SK-N-MC (cell line): ENCODE data around the gene ADAMTS17.

Experiments used
- EZH2 ChIP-seq: fragments of 200-600 bp; sonication (generic); IDR thresholded peaks from one replicate; pipeline ENCODE4 v1.6.1; 2017; ENCODE audit warnings: antibody characterized with exemption
- FOXP2 ChIP-seq: optimal IDR thresholded peaks from 2 replicates; pipeline ENCODE3; 2011; ENCODE audit warnings: mild to moderate bottlenecking, moderate library complexity; ENCODE audit not compliant: insufficient read depth; ENCODE audit errors: extremely low read length, control extremely low read depth
- POLR2AphosphoS5 ChIP-seq: IDR thresholded peaks from 2 replicates; pipeline ENCODE4 v1.6.1; 2012; ENCODE audit warnings: mild to moderate bottlenecking, low read depth, low read length, borderline replicate concordance

GRCh38 chr15:100115066-100115710 is 226.6 kb downstream of the ADAMTS17 start:
- no peak for TF ChIP-seq POLR2AphosphoS5
- no peak for TF ChIP-seq EZH2
- TF ChIP-seq FOXP2 = no peak
